H54 (cell line): ENCODE results near the gene TMEM200A.

ENCODE experiments used
- DNase-seq: peaks from one replicate; pipeline ENCODE4 v3.0.0; 2011; ENCODE audit warnings: low spot score, mixed read lengths; ENCODE audit not compliant: insufficient read length
- FAIRE-seq: peaks from 3 replicates; lab custom pipeline; 2011; peaks lifted over from hg19 to GRCh38; lab: Jason Lieb, UNC
- POLR2A ChIP-seq: IDR thresholded peaks from 2 replicates; pipeline ENCODE4 v1.6.1; 2011; ENCODE audit warnings: low read depth, mild to moderate bottlenecking, low read length

Gene TMEM200A

DNA sequence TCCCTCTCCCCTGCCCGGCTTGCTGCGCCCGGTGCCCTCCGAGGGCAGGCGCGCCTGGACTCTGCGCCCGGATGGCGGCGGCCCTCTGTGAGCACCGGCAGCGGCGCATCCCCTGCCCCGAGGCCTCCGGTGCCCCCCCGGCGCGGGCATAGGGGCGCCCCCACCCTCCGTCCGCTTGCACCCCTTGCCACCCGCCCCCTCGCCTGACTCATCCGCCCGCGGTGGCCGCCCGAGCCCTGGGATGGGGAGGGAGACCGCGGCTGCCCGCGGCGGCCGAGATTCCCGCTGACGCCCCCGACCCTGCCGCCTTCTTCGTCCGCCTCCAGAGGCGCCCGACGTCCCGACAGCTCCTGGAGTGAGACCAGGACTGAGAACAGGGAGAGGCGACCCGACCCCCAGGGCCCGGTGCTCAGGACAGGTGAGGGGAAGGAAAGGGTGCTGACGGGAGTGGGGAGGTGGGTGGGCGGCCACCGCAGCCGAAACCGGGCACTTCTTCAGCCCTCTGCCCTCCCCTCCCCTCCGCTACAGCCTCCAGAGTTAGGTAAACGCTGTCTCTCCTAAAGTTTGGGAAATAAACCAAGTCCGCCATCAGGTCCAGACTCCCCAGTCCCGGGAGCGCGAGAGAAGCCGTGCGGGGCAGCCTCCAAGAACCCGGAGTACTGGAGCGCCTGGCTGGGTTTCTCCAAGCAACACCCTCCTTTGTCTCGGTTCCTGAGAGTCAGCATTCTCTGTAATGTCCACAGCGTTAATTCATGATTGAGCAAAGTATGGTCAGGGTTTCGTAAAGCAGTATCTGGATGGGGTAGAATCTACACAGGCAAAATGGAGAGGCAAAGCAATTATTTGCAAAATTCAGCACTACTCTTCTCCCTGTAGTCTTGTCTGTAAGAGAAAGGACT, 539 bp downstream of the TMEM200A start:
- DNase-seq: peak; percentile 11
- no peak for FAIRE-seq
- no peak for TF ChIP-seq POLR2A

- DNase-seq (no peak), FAIRE-seq (no peak)
- no peak for TF ChIP-seq POLR2A
These were observed 1.9 kb downstream of the TMEM200A start for GRCh38 chr6:130367767-130368166.

DNA sequence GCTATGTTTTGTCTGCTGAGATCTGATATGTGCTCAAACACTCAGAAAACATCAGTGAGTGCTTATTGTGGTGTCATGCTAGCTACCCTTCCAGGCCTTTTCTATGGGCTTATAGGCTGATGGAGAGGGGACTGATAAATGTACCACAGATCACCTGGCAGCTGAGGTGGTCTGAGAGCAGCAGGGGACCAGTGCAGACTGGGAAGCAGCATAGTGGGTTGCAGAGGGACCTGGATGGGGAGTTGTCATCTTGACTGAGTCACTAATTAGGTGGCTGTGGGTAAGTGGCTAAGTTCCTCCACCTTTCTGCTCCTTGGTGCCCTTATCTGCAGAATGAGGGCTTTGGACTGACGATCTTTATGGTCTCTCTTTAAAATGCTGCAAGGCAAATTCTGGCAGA, 2.8 kb downstream of the TMEM200A start:
- DNase-seq: no peak
- FAIRE-seq: no peak
- TF ChIP-seq POLR2A: no peak

GRCh38 chr6:130369831-130370230, 4.0 kb downstream of the TMEM200A start:
- no peak for TF ChIP-seq POLR2A
- DNase-seq: no peak
- no peak for FAIRE-seq

GRCh38 chr6:130371921-130372420, 6.2 kb downstream of the TMEM200A start:
- TF ChIP-seq POLR2A: no peak
- FAIRE-seq (no peak), DNase-seq (no peak)

DNA sequence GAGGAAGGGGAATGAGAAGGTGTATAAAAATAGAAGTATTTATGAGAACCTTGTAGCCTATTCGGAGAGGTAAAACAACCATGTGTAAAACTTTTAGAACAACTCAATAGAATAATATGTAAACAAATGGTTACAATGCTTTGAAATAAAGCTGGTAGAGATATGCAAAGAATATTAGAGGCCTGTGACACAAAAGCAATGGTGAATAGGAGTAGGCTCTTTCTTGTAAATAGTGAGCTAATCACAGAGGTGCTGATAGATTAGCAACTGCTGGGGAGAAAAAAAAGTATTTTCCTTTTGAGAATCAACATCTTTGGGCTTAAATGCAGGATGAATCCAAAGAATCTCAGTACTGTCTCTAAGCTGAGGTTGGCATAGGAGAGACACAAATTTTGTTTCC, 7.0 kb downstream of the TMEM200A start:
- FAIRE-seq (no peak), DNase-seq (no peak)
- no peak for TF ChIP-seq POLR2A

GRCh38 chr6:130373992-130374391, 8.2 kb downstream of the TMEM200A start:
- FAIRE-seq: no peak
- no peak for DNase-seq

GRCh38 chr6:130376936-130377335, 11.1 kb downstream of the TMEM200A start:
- TF ChIP-seq POLR2A: no peak
- no peak for FAIRE-seq

More at GRCh38 chr6:130373992-130374391, 8.2 kb downstream of the TMEM200A start:
- TF ChIP-seq POLR2A: no peak

GRCh38 chr6:130377371-130377770, 11.6 kb downstream of the TMEM200A start:
- no peak for TF ChIP-seq POLR2A
- FAIRE-seq (no peak), DNase-seq (no peak)

More at GRCh38 chr6:130376936-130377335, 11.1 kb downstream of the TMEM200A start:
- DNase-seq: no peak

- no peak for FAIRE-seq
- no peak for DNase-seq
- TF ChIP-seq POLR2A: no peak
These were observed 12.1 kb downstream of the TMEM200A start for GRCh38 chr6:130377915-130378314.

DNA sequence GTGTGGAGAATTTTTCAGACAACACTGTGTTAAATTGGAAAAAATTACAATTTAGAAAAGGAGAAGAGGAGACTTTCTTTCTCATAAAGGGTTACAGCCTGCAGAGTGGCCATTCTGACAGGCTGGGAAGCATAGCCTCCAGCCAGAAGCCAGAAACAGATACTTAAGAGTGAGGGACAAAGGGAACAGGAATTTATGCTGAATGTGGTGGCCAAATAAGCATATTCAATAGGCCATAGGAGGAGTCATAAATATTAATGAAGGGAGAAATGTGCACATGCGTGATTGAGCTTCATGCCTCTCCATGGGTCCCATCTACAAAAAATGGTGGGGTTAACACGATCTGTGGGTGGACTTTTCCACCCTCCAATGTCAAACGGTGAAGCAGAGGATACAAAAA, 13.4 kb downstream of the TMEM200A start:
- FAIRE-seq: no peak
- TF ChIP-seq POLR2A: no peak
- no peak for DNase-seq

- DNase-seq (no peak), FAIRE-seq (no peak)
- TF ChIP-seq POLR2A: no peak
These were observed 15.2 kb downstream of the TMEM200A start for GRCh38 chr6:130381012-130381411.

GRCh38 chr6:130381459-130382380, 15.9 kb downstream of the TMEM200A start:
- TF ChIP-seq POLR2A: no peak
- FAIRE-seq: no peak

More at GRCh38 chr6:130381459-130382380, 15.9 kb downstream of the TMEM200A start:
- no peak for DNase-seq
